ENCODE measurements around the gene ADAM15.

- TF ChIP-seq CTCF (IDR thresholded peaks at IDR 0.05) (no peak), POLR2A (IDR thresholded peaks at IDR 0.05) (no peak)
These were observed 26.8 kb upstream of the ADAM15 start for GRCh38 chr1:155024315-155024714.
